Activated CD8-positive, alpha-beta memory T cell treated with anti-CD3 and anti-CD28 coated beads for 1 hour (primary cell): ENCODE data around the gene RASA3.
"Not testable (repeated sequence)": the region's sequence is repeated elsewhere in the genome, so short reads cannot be mapped to it uniquely, and the experiment has no call there.

Experiments used
- DNase-seq, 2 donors: peaks; one replicate each; pipeline ENCODE4 v3.0.0-alpha.2; 2020; ENCODE audit warnings: low read depth in 1 of 2; ENCODE audit errors: extremely low read depth in 1 of 2

RASA3 gene

GRCh38 chr13:114157869-114158495, 25.6 kb upstream of the RASA3 start:
- DNase-seq: no peak

DNA sequence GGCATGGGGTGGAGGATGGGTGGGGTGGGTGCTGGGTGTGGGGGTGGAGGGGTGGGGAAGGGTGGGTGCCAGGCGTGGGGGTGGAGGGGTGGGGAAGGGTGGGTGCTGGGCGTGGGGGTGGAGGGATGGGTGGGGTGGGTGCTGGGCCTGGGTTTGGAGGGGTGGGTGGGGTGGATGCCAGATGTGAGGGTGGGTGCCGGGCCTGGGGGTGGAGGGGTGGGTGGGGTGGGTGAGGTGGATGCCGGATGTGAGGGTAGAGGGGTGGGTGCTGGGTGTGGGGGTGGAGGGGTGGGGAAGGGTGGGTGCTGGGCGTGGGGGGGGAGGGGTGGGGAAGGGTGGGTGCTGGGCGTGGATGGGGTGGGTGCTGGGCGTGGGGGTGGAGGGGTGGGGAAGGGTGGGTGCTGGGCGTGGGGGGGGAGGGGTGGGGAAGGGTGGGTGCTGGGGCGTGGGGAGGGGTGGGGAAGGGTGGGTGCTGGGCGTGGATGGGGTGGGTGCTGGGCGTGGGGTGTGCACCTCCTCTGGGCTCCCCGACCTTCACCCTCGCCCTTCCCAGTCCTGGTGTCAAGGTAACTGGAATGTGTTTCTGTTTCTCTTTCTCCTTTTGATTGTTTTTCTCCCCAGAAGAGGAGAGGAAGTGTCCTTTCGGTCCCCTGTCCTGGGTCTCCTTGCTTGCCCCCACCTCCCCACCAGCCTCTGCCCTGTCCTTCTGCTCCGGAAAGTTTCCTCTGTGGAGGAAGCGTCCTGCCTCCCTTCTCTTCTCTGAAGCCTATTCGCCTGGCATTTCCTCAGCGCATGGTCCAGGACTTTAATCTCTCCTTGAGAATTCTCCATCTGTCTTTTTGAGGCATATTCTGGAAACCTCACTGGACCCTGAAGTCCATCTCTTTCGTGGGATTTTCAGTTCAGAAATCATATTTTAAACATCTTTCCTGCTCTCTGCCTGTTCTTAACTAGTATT, 23.8 kb upstream of the RASA3 start:
- no peak for DNase-seq

DNA sequence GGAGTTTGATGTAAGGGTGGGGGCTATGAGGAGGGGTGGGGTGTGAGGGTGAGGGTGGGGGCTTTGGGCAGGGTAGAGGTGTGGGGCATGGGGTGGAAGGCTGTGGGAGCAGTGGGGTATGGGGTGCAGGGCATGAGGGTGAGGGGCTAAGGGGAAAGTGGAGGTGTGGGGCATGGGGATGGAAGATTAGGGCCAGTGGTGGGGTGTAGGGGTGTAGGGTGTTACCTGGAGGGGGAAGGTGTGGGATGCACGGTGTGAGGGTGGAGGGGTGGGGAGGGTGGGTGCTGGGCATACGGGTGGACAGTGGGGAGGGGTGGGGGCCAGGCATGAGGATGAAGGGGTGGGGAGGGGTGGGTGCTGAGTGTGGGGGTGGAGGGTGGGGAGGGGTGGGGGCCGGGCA, 22.9 kb upstream of the RASA3 start:
- no peak for DNase-seq

DNA sequence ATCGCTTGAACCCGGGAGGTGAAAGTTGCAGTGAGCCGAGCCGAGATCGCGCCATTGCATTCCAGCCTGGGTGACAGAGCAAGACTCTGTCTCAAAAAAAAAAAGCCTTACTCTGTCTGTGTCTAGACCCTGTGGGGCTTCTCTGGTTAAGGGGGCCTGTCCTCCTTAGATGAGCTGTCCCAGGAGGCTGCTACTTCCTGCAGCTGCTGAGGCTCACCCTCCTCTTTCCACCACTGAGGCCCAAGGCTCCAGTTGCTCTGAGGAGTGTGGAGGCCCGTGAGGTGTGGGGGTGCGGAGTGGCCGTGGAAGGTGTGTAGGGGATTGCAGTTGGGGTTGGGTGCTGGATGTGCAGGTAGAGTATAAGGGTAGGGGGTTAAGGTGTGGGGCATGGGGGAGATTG, 22.1 kb upstream of the RASA3 start:
- DNase-seq: no peak

- no peak for DNase-seq
Observed at GRCh38 chr13:114153485-114154080, 21.2 kb upstream of the RASA3 start.

DNA sequence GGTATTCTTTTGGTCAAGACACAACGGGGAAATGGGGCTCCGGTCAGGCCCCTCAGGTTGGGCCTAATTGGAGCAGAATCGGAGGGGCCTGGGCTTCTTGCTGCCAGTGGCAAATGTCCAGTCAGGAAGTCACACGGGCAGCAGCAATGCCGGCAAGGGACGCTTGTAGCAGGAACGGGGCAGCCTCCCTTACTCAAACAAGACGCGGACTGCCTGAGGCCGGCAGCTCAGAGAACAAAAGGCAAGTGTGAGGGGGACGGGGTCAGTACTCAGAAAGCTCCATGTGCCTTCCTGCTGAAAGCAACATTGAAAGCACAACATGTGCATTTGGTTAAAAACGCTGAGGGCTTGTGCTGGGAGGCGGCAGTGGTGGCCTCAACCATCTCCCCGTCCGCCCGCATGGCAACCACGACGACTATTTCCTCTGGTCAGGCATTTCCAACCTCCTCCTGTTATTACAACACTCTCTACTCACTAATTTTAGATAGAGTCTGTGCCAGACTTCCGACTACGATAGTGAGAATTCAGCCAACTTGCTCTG, 20.5 kb upstream of the RASA3 start:
- no peak for DNase-seq

DNA sequence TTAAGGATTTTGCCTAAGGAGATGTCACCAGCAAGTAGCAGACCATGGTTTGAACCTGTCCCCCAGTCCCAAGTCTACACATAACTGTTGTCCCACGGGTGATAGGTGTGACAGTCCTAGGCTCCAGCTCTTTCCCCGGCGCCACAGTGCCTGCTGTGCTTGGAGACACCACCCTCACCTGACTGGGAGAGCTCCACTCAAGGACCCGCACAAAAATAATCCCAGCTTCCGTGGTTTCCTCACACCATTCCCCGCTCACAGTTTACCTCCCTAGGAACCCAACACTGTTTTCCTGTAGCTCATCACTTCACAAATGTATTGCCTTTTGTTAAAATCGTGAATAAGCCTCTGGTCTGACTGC, 19.8 kb upstream of the RASA3 start:
- no peak for DNase-seq

GRCh38 chr13:114151565-114152284, 19.3 kb upstream of the RASA3 start:
- no peak for DNase-seq

GRCh38 chr13:114151031-114151430, 18.6 kb upstream of the RASA3 start:
- DNase-seq: no peak

DNA sequence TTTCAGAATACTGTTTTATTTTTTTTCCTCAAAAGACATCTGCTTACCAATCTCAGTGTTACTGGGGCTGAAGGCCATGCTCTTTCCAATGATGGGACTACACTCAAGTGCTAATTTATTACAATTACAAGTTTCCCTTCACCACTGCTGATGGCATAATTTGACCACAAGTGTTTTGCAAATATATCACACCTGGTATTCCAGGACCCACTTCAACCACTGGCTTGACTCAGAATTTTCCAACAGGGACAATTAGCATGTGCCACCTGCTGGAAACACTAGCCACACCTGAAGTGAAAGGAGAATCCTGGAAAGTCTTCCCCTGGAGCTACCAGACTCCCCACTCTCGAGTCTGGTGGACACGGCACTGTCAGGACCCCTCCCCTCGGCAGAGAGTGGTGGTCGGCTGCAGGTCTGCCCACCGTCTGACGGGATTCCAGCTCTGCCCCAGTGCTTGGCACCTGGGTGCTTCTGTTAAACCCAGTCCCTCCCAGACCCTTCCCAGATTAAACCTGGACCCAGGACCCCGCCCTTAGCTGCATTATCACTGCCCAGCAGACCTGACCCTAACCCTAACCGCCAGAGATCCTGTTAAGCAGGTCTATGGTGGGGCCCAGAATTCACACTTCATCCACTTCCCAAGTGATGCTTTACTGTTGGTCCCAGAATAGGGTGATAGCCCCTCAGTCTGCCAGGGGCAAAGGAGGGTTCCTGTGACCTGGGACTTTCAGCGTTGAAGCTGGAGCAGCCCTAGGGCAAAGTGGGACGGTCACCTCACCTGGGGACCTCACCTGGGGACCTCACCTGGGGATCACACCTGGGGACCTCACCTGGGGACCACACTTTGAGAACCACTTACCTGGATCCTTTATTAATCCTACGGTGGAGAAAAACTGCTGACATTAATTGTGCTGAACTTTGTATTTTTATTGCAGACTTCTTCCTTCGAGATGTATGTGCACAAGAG, 17.6 kb upstream of the RASA3 start:
- DNase-seq: no peak

DNA sequence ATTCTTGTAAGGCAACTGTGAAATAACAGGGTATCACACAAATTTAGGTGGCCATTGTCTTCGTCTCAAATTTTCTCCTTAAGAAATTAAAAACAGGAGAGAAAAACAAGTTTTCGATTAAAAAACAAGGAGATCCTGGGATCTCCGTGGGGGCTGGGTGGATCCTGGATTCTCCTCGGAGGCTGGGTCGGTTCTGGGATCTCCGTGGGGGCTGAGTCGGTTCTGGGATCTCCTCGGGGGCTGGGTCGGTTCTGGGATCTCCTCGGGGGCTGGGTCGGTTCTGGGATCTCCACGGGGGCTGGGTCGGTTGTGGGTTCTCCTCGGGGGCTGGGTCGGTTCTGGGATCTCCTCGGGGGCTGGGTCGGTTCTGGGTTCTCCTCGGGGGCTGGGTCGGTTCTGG, 16.5 kb upstream of the RASA3 start:
- not testable (repeated sequence) for DNase-seq

GRCh38 chr13:114148521-114148855, 16.1 kb upstream of the RASA3 start:
- DNase-seq: peak; percentile 68 to 79

GRCh38 chr13:114147803-114148520, 15.5 kb upstream of the RASA3 start:
- DNase-seq: no peak

GRCh38 chr13:114146629-114147028, 14.2 kb upstream of the RASA3 start:
- no peak for DNase-seq

DNA sequence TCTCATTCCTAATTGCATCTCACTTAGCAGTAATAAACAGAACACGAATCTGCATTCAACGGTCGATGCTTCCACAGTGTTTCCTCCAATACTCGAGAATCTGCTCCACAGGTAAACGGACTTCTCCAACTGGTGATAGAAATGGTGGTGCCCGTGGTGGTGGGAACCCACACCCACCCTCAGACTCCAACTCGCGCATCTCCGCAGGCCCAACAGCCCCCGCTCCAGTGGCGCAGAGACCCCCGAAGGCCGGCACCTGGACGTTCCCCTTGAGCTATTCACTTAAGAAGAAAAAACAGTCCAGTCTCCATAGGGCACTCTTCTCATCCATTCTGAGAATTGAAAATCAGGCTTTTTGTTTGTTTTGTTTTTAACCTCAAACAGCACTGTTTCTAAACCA, 13.8 kb upstream of the RASA3 start:
- no peak for DNase-seq

DNA sequence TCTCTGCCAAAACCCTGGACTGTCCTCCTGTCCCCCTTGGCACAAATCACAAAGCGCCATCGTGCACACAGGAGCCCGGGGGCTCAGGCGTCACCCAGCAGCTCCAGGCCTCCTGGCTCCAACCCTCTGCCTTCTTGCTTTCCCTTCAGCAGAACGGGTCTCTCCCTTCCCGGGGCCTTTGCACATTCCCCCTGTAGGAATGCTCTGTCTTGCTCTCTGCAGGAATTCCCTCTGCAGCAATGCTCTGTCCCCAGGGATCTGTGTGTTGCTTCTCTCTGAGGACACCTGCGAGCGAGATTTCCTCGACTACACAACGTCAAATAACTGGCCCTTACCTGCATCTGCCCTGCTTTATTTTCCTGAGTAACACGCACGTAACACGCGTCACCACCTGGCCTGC, 13.3 kb upstream of the RASA3 start:
- no peak for DNase-seq

DNA sequence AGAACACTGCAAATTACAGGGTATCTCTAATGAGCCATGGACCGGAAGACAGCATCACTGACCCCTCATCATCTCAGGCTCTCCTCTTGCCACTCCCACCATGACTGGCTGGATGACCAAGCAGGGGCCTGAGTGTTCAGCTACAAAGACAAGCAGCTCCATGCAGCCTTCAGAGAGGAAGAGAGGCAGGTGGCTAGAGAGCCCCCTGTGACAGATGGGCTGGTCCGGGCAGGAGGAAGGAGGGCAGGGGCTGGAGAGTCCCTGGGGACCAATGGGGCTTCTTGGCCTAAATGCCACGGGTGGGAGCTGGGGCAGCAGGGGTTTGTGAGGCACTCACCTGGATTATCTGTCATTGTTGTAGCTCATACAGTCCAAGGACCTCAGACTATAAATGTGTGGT, 12.8 kb upstream of the RASA3 start:
- no peak for DNase-seq

DNA sequence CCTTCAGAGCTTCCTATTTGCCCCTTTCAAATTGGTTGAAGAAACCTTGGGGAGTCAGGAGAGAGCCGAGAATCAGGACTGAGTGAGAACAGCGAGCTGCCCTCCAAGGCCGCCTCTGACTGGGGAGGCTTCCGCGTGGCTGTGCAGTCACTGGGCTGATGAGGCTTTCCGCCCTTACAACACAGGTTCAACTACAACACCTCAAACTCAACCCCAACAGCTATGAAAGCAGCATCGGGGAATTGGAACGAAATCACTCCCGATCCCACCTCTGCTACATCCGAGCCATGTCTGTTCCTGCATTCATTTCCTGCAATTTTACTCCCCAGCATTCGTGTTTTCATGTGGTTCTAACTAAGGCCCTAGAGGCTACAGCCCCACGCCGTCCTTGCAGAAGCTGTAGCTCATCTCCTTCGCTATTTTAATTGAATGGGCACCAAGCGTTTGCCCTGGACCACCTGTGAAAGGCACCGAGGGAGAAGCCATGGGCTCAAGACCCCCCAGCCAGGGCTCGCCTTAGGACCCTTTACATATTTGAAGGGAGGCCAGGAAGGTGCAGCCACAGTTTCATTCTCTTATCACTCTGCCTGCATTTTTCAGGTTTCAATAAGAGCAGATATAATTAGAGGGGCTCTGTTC, 12.3 kb upstream of the RASA3 start:
- no peak for DNase-seq
